ENCODE results near the gene ANKRD24. TPM values are rescaled to one million over a fixed set of nuclear protein-coding genes. Genes with fewer than 3 reads are reported as not detected.
A peak's percentile ranks its signal among the peaks of the same experiment; 100 is the strongest.
"Not testable (repeated sequence)": the region's sequence is repeated elsewhere in the genome, so short reads cannot be mapped to it uniquely, and the experiment has no call there.

Gene ANKRD24
- total and polyA plus RNA-seq, 2 donors (not counting 3 experiments of a cell fraction or from before 2014, with no cell fraction given), result 0.07 to 0.27 TPM

DNA sequence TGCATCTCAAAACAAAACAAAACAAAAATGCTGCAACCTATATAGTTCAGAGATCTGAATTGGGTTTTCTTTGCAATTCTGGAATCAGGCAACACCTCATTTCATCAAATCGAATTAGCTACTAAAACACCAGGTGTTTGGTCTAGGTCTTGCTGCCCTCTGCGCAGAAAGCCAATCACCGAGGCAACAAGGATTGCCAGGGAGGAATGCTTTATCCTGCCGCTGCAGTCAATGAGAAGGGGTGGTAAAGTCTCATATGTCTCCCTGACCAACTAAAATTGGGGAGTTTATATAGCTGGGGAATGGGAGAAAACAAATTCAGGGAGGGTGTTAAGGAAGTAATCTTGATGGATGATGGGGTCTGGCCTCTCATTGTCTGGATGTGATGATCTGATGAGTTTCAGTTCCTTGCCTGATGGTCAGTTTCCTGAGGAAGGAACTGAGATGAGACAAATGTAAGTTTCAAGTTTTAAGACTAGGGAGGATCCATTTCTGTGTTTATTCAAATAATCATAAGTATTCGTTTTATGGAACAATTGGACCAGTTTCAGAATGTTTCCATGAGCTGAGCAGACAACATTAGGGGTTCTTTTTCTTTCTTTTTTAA lies 59.4 kb downstream of the ANKRD24 start:
- FAIRE-seq (no peak), DNase-seq (ENCODE audit: low read depth, low spot score) (no peak)
- Histone ChIP-seq H2AFZ (ENCODE audit: low read depth, low read length) (no peak overlapping the region), H3K4me1 (ENCODE audit: control insufficient read depth, extremely low read depth, insufficient read depth, low read length) (no peaks in the 10 kb centered on the region), H3K4me2 (ENCODE audit: insufficient read depth, low read length) (no peak overlapping the region), H3K79me2 (ENCODE audit: control insufficient read depth, insufficient read depth, low read length) (no peaks in the 10 kb centered on the region), H3K9me1 (replicated peaks; ENCODE audit: control insufficient read depth, extremely low read depth, insufficient read depth, low read length) (no peaks in the 10 kb centered on the region), H4K20me1 (replicated peaks; ENCODE audit: control insufficient read depth, extremely low read depth, insufficient read depth, low read length) (no peaks in the 10 kb centered on the region), H3K9ac (replicated peaks; ENCODE audit: extremely low read depth, insufficient read depth, low read length) (no peak overlapping the region), H3K9me3 (replicated peaks; ENCODE audit: control insufficient read depth, insufficient read depth, low read length) (no peaks in the 10 kb centered on the region), H3K27ac (ENCODE audit: insufficient read depth, low read depth, low read length) (no peak overlapping the region), H3K36me3 (ENCODE audit: control insufficient read depth in 2 of 2, extremely low read depth in 1 of 2, insufficient read depth in 2 of 2, low read length in 2 of 2) (no peaks in the 10 kb centered on the region), H3K27me3 (ENCODE audit: control insufficient read depth in 2 of 2, insufficient read depth in 2 of 2, low read length in 2 of 2) (no peaks in the 10 kb centered on the region), H3K4me3 (replicated peaks in 1 of 3; ENCODE audit: insufficient read depth in 1 of 3, low read depth in 1 of 3, low read length in 3 of 3) (no peak overlapping the region)
- TF ChIP-seq GATA2 (IDR thresholded peaks at IDR 0.05; ENCODE audit: insufficient read depth, insufficient read length, low read depth, low read length) (no peak), MYC (IDR thresholded peaks at IDR 0.05; ENCODE audit: low read depth, low read length) (no peak)
- ChIA-PET POLR2A (no interaction called here), CTCF (interaction anchor here (1.4 kb wide), 1 partner anchor 10 kb away, joined by 4 read pairs; no protein-coding TSS in a partner anchor)
- BruUV-seq (replicated peaks), result no TSS peak
- dilution Hi-C loops (cut with MboI; ENCODE audit: extremely low pct_ligation_motif_present, low sequenced_read_pairs) (no loop called here), intact Hi-C loops (cut with micrococcal nuclease) (no loop called here)

DNA sequence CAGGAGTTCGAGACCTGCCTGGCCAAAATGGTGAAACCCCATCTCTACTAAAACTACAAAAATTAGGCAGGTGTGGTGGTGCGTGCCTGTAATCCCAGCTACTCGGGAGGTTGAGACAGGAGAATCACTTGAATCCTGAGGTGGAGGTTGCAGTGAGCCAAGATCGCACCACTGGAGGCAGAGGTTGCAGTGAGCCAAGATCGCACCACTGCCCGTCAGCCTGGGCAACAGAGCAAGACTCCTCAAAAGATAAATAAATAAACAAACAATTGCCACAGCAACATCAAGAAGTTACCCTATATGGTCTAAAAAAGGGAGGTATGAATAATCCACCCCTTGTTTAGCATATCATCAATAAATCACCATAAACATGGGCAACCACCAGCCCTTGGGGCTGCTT lies 63.4 kb downstream of the ANKRD24 start:
- H3K4me3 ChIP-seq (replicated peaks in 1 of 3; ENCODE audit: insufficient read depth in 1 of 3, low read depth in 1 of 3, low read length in 3 of 3); intact Hi-C loops (cut with micrococcal nuclease); FAIRE-seq; H4K20me1 ChIP-seq (replicated peaks; ENCODE audit: control insufficient read depth, extremely low read depth, insufficient read depth, low read length); H3K79me2 ChIP-seq (ENCODE audit: control insufficient read depth, insufficient read depth, low read length); POLR2A ChIA-PET; H3K27me3 ChIP-seq (ENCODE audit: control insufficient read depth in 2 of 2, insufficient read depth in 2 of 2, low read length in 2 of 2); DNase-seq (ENCODE audit: low read depth, low spot score); H3K27ac ChIP-seq (ENCODE audit: insufficient read depth, low read depth, low read length); H3K9me3 ChIP-seq (replicated peaks; ENCODE audit: control insufficient read depth, insufficient read depth, low read length); CTCF ChIA-PET; BruUV-seq (replicated peaks); H3K9me1 ChIP-seq (replicated peaks; ENCODE audit: control insufficient read depth, extremely low read depth, insufficient read depth, low read length); dilution Hi-C loops (cut with MboI; ENCODE audit: extremely low pct_ligation_motif_present, low sequenced_read_pairs); H3K9ac ChIP-seq (replicated peaks; ENCODE audit: extremely low read depth, insufficient read depth, low read length); H3K4me1 ChIP-seq (ENCODE audit: control insufficient read depth, extremely low read depth, insufficient read depth, low read length); H3K4me2 ChIP-seq (ENCODE audit: insufficient read depth, low read length): not testable (repeated sequence)
- Histone ChIP-seq H3K36me3 (ENCODE audit: control insufficient read depth in 2 of 2, extremely low read depth in 1 of 2, insufficient read depth in 2 of 2, low read length in 2 of 2) (peaks cover 8 to 11% of the 10 kb centered on the region in 2 experiments), H2AFZ (ENCODE audit: low read depth, low read length) (peak overlapping the region; percentile 74)
